Cardiac fibroblast (primary cell): ENCODE measurements around the gene HELZ.
A peak's percentile ranks its signal among the peaks of the same experiment; 100 is the strongest.
"Not testable (repeated sequence)": the region's sequence is repeated elsewhere in the genome, so short reads cannot be mapped to it uniquely, and the experiment has no call there.

Experiments used
- DNase-seq, 2 donors: peaks; one replicate each; pipeline versions ENCODE4 v3.0.0 to v3.0.0-alpha.2; 2010; ENCODE audit warnings: low read depth in 2 of 2
- H3K4me3 ChIP-seq, 2 donors: replicated peaks in 1 of 2; 1 replicate in 1 of 2; 2 replicates in 1 of 2; pipeline ENCODE4 v1.5.1; 2011; ENCODE audit warnings: low read depth in 2 of 2, low read length in 2 of 2, mild to moderate bottlenecking in 2 of 2, moderate library complexity in 1 of 2
- TF ChIP-seq, protein P1 (sequence below): IDR thresholded peaks from one replicate; pipeline ENCODE4 v1.5.1; 2011; ENCODE audit warnings: low read depth, mild to moderate bottlenecking, low read length, inconsistent platforms

The HELZ gene

DNA sequence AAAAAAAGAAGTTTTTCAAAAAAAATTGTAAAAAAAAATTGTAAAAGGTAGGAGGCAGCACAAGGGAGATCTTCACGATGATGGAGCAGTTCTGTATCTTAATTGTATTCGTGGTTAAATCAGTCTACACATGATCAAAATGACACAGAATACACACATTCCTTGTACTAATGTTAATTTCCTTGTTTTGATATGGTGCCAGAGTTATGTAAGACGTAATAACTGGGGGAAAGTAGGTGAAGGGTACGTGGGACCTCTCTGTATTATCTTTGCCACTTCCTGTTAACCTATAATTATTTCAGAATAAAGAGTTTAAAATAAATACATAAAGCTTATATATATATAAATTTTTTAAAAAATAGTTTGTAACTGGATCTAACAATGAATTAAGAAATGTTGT lies 36.8 kb downstream of the HELZ start:
- no peak overlapping the region for H3K4me3 ChIP-seq
- DNase-seq, result peak in 1 of 2 donors; percentile 33
- TF ChIP-seq, protein P1, sequence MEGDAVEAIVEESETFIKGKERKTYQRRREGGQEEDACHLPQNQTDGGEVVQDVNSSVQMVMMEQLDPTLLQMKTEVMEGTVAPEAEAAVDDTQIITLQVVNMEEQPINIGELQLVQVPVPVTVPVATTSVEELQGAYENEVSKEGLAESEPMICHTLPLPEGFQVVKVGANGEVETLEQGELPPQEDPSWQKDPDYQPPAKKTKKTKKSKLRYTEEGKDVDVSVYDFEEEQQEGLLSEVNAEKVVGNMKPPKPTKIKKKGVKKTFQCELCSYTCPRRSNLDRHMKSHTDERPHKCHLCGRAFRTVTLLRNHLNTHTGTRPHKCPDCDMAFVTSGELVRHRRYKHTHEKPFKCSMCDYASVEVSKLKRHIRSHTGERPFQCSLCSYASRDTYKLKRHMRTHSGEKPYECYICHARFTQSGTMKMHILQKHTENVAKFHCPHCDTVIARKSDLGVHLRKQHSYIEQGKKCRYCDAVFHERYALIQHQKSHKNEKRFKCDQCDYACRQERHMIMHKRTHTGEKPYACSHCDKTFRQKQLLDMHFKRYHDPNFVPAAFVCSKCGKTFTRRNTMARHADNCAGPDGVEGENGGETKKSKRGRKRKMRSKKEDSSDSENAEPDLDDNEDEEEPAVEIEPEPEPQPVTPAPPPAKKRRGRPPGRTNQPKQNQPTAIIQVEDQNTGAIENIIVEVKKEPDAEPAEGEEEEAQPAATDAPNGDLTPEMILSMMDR, result no peak

DNA sequence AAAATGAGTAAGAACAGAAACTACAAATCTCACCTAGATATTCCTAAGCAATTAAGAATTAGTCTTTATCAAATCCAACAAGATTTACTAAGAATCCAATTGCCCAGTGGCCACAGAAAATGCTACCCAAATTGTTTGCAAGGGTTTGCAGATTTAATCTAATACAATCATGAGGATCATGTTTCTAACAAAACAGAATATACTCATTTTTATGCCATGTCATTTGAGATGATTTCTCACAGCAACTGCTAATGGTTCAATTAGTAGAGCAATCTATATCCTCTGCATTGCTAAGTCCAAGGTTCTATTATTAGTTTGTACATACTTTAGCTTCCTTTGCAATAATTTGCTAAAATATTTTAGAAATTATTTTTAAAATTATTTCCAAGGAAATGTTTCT lies 41.2 kb downstream of the HELZ start:
- no peak overlapping the region for H3K4me3 ChIP-seq
- no peak for DNase-seq
- TF ChIP-seq, protein P1, result no peak

DNA sequence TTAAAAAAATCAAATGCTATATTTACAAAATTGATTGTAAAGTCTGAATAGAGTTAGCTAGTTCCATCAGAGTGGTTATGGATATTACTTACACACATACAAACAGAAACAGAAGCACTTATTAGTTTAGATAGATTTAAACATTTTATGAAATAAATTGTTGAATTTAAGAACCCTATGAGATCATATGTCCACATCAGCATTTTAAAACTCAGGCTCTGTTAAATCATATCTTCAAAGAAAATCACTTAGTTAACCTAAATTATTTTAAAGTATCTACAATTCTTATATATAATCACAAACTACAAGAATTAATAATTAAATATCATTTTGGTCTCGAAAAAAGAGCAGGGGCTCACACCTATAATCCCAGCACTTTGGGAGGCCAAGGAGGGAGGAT lies 42.5 kb downstream of the HELZ start:
- TF ChIP-seq, protein P1, result no peak
- no peak overlapping the region for H3K4me3 ChIP-seq
- DNase-seq, result no peak

DNA sequence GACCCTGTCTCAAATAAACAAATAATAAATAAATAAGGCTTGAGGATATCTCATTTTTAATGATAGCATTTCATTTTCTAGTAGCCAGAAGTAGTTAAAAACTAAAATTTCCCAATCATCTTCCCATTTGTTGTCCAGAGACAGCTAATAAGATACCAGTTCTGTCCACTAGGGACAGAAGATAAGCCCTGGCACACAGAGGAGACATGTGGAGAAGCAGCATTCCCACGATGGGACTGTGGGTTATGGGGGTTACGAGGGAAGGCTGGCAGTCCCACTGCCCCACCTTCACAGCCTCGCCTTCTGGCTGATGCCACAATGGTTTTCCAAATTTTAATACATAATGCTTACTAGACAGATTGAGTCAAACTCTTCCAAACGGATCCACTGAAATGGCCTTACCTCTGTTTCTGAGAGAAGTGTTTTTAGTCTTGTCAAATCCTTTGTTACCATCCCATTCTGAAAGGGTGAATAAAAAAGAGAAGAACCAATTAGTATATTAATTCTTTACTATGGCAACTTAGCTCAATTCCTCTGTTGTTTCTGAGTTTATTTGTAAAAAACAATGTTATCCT lies 44.2 kb downstream of the HELZ start:
- TF ChIP-seq, protein P1, result peak; percentile 62
- H3K4me3 ChIP-seq, result no peak overlapping the region
- peak in 1 of 2 donors; percentile 29 for DNase-seq

DNA sequence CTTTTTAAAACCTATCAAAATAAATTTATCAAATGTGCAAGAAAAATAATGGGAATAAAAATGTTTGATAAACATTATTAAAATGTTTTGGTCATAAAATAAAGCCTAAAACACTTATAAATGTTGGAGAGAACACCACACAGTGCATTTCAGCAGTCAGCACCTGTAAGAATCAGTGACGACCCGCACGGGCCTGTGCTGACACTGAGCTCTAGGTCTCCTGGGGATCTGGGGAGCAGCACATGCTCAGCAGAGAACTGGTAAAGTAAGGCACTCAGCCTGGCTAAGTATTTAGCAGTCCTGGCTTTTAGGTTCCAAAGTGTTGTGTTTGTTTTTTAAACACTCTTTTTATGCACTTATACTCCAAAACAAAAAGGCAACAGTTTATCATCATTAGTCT lies 46.9 kb downstream of the HELZ start:
- no peak for DNase-seq
- TF ChIP-seq, protein P1, result no peak
- no peak overlapping the region for H3K4me3 ChIP-seq

DNA sequence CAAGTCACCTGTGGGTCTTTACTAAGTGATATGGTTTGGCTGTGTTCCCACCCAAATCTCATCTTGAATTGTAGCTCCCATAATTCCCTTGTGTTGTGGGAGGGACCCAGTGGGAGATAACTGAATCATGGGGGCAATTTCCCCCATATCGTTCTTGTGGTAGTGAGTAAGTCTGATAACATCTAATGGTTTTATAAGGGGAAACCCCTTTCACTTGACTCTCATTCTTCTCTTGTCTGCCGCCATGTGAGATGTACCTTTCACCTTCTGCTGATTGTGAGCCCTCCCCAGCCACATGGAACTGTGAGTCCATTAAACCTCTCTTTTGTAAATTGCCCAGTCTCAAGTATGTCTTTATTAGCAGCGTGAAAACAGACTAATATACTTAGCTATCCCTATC lies 48.0 kb downstream of the HELZ start:
- H3K4me3 ChIP-seq, DNase-seq: not testable (repeated sequence)

DNA sequence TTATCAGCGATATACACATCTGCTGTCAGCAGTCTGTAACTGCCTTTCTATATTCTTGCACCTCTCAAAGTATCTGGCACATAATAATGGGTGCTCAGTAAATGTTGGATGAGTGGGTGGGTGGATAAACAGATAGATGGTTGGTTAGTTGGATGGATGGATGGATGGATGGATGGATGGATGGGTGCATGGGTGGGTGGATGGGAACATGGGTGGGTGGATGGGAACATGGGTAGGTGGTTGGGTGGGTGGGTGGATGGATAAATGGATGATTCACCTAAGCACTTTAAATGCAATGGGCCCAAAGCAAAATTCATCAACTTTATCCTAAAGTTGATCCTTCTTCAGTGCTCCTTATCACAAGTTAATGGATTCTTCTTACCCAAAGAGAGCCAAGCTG lies 48.6 kb downstream of the HELZ start:
- TF ChIP-seq, protein P1, result no peak
- DNase-seq, result no peak
- no peak overlapping the region for H3K4me3 ChIP-seq
